Measurements from ENCODE around the gene PDZD11.
"Not testable (repeated sequence)": the region's sequence is repeated elsewhere in the genome, so short reads cannot be mapped to it uniquely, and the experiment has no call there.

The PDZD11 gene

DNA sequence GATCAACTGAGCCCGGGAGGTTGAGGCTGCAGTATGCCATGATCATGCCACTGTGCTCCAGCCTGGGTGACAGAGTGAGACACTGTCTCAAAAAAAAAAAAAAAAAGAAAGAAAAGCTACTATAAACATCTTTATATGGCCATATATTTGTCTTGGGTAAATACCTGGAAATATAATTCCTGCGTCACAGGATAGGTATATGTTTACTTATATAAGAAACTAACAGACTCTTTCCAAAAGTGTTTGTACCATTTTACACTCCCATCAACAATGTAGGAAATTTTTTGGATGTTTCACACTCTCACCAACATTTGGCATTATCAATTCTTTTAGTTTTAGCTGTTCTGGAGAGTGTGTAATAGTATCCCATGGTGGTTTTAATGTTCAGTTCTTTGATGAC is 42.5 kb downstream of the PDZD11 start (continued):
- TF ChIP-seq SCRT2 (tag by site-specific recombination; IDR thresholded peaks at IDR 0.05) = no peak
- TF ChIP-seq ZNF10 (tag by site-specific recombination; IDR thresholded peaks at IDR 0.05) = no peak
- no peak for TF ChIP-seq ZFHX2 (tag by site-specific recombination; conservative IDR thresholded peaks at IDR 0.05)
- TF ChIP-seq ZNF623 (tag by site-specific recombination; IDR thresholded peaks at IDR 0.05) = no peak

DNA sequence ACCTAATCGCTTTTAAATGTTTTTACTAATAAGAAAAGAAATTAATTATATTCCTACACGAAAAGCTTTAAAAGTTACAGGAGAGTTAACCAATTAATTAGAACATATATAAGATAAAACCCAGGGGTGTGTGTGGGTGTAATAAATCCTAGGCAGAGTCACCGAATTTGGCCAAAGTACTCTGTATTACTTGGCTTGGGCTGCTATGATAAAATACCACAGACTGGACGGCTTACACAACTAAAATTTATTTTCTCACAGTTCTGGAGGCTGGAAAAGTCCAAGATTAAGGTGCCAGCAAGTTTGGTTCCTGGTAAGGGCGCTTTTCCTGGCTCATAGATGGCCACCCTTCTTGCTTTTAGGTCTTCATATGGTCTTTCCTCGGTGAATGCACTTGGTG is 44.8 kb downstream of the PDZD11 start:
- POLR2A ChIA-PET = no interaction called here
- TF ChIP-seq ZNF202 (tag by site-specific recombination; IDR thresholded peaks at IDR 0.05; ENCODE audit: borderline replicate concordance) = no peak
- TF ChIP-seq, protein P1, sequence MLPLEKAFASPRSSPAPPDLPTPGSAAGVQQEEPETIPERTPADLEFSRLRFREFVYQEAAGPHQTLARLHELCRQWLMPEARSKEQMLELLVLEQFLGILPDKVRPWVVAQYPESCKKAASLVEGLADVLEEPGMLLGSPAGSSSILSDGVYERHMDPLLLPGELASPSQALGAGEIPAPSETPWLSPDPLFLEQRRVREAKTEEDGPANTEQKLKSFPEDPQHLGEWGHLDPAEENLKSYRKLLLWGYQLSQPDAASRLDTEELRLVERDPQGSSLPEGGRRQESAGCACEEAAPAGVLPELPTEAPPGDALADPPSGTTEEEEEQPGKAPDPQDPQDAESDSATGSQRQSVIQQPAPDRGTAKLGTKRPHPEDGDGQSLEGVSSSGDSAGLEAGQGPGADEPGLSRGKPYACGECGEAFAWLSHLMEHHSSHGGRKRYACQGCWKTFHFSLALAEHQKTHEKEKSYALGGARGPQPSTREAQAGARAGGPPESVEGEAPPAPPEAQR (tag by site-specific recombination; IDR thresholded peaks at IDR 0.05) = no peak
- no peak for TF ChIP-seq ZNF510 (tag by site-specific recombination; IDR thresholded peaks at IDR 0.05; ENCODE audit: insufficient replicate concordance)
- CTCF ChIA-PET = no interaction called here

DNA sequence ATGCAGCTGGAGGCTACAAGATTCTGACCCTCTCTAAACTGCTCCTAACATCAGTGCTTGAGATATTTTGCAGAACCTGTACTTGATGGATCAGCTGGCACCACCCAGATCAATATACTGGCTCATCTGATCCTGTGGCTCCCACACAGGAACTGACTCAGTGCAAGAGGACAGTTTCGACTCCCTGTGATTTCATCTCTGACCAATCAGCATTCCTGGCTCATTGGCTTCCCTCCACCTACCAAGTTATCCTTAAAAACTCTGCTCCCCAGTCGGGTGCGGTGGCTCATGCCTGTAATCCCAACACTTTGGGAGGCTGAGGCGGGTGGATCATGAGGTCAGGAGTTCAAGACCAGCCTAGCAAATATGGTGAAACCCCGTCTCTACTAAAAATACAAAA is 46.1 kb downstream of the PDZD11 start:
- H3K4me3 ChIP-seq (ENCODE audit: low read depth, low read length); H3K36me3 ChIP-seq (ENCODE audit: control insufficient read depth in 2 of 2, insufficient read depth in 1 of 2, low read length in 2 of 2); H3K9me3 ChIP-seq (ENCODE audit: control insufficient read depth, insufficient read depth, low read depth, low read length); H3K27ac ChIP-seq (ENCODE audit: extremely low read depth, low read depth, low read length); H3K4me1 ChIP-seq (ENCODE audit: control insufficient read depth, insufficient read depth, low read length); POLR2A ChIA-PET; CTCF ChIA-PET: not testable (repeated sequence)

More for the DNA sequence above, 44.8 kb downstream of the PDZD11 start:
- no peaks in the 10 kb centered on the region; the same call in 1 of the 2 replicates for H3K9me3 ChIP-seq (ENCODE audit: control insufficient read depth, insufficient read depth, low read depth, low read length)
- H3K4me1 ChIP-seq (ENCODE audit: control insufficient read depth, insufficient read depth, low read length) = no peaks in the 10 kb centered on the region
- H3K36me3 ChIP-seq (ENCODE audit: control insufficient read depth in 2 of 2, insufficient read depth in 1 of 2, low read length in 2 of 2) = no peaks in the 10 kb centered on the region
- H3K4me3 ChIP-seq (ENCODE audit: low read depth, low read length) = no peak overlapping the region
- no peak overlapping the region for H3K27ac ChIP-seq (ENCODE audit: extremely low read depth, low read depth, low read length)

DNA sequence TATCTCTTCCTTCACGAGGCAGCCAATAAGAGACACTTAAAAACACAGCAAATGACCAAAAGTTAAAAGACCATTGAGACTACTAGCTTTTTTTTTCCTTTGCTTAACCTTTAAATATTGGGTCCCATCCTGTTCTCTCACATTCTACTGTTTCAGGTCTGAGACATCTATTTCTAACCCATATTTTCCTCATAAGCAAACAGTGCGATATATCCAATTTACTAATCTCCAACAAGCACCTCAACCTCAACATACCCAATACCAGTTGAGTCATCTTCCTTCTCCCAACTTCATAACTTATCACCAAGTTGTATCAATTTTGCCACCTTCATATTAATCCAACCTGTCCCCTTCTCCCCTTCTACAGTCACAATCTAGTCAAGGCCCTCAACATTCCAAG is 48.2 kb downstream of the PDZD11 start:
- H3K9me3 ChIP-seq (ENCODE audit: control insufficient read depth, insufficient read depth, low read depth, low read length) = no peaks in the 10 kb centered on the region; the same call in 1 of the 2 replicates
- no peaks in the 10 kb centered on the region for H3K4me1 ChIP-seq (ENCODE audit: control insufficient read depth, insufficient read depth, low read length)
- H3K36me3 ChIP-seq (ENCODE audit: control insufficient read depth in 2 of 2, insufficient read depth in 1 of 2, low read length in 2 of 2) = no peaks in the 10 kb centered on the region
- POLR2A ChIA-PET = no interaction called here
- TF ChIP-seq ZNF654 (tag by site-specific recombination; IDR thresholded peaks at IDR 0.05; ENCODE audit: low read depth) (no peak), ZNF776 (tag by site-specific recombination; IDR thresholded peaks at IDR 0.05; ENCODE audit: borderline replicate concordance) (no peak), ZNF266 (tag by site-specific recombination; IDR thresholded peaks at IDR 0.05; ENCODE audit: low read depth) (no peak)
- CTCF ChIA-PET = interaction anchor here (0.6 to 0.7 kb wide), 2 partner anchors 45 to 342 kb away, joined by 3 read pairs; no protein-coding TSS in a partner anchor
- H3K4me3 ChIP-seq (ENCODE audit: low read depth, low read length) = no peak overlapping the region
- no peak overlapping the region for H3K27ac ChIP-seq (ENCODE audit: extremely low read depth, low read depth, low read length)

DNA sequence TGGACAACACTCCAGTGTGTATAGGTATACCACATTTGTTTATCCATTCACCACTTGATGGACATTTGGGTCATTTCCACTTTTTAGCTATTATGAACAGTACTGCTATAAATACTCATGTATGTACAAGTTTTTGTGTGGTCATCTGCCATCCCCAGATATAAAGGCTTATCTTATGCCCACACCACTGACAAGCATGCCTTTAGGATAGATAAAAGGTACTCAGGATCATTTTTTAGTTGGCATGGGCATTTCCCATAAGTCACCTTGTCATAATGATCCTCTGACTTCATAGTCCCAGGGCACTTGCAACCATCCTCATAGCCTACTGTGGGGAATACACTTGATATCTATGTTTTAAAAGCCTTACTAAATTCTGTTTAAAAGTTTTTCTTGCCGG is 49.0 kb downstream of the PDZD11 start:
- no peak overlapping the region for H3K27ac ChIP-seq (ENCODE audit: extremely low read depth, low read depth, low read length)
- CTCF ChIA-PET = interaction anchor here (0.6 kb wide), 1 partner anchor 343 kb away, joined by 3 read pairs; no protein-coding TSS in a partner anchor
- H3K36me3 ChIP-seq (ENCODE audit: control insufficient read depth in 2 of 2, insufficient read depth in 1 of 2, low read length in 2 of 2) = no peaks in the 10 kb centered on the region
- no peaks in the 10 kb centered on the region; the same call in 1 of the 2 replicates for H3K9me3 ChIP-seq (ENCODE audit: control insufficient read depth, insufficient read depth, low read depth, low read length)
- no peak overlapping the region for H3K4me3 ChIP-seq (ENCODE audit: low read depth, low read length)
- H3K4me1 ChIP-seq (ENCODE audit: control insufficient read depth, insufficient read depth, low read length) = no peaks in the 10 kb centered on the region
- POLR2A ChIA-PET = no interaction called here
- TF ChIP-seq KLF9 (tag by site-specific recombination; IDR thresholded peaks at IDR 0.05; ENCODE audit: low read depth) = no peak
- no peak for TF ChIP-seq KLF10 (tag by site-specific recombination; IDR thresholded peaks at IDR 0.05)
- TF ChIP-seq, protein P2, sequence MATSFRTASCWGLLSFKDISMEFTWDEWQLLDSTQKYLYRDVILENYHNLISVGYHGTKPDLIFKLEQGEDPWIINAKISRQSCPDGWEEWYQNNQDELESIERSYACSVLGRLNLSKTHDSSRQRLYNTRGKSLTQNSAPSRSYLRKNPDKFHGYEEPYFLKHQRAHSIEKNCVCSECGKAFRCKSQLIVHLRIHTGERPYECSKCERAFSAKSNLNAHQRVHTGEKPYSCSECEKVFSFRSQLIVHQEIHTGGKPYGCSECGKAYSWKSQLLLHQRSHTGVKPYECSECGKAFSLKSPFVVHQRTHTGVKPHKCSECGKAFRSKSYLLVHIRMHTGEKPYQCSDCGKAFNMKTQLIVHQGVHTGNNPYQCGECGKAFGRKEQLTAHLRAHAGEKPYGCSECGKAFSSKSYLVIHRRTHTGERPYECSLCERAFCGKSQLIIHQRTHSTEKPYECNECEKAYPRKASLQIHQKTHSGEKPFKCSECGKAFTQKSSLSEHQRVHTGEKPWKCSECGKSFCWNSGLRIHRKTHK (tag by site-specific recombination; IDR thresholded peaks at IDR 0.05) = no peak
- TF ChIP-seq ZNF121 (tag by site-specific recombination; IDR thresholded peaks at IDR 0.05) = no peak
- TF ChIP-seq GLIS2 (tag by site-specific recombination; IDR thresholded peaks at IDR 0.05) = no peak
- no peak for TF ChIP-seq REPIN1 (tag by site-specific recombination; IDR thresholded peaks at IDR 0.05; ENCODE audit: low read depth)
- TF ChIP-seq, protein P1 (tag by site-specific recombination; IDR thresholded peaks at IDR 0.05) = no peak
- no peak for TF ChIP-seq ZNF394 (tag by site-specific recombination; IDR thresholded peaks at IDR 0.05; ENCODE audit: borderline replicate concordance)
- TF ChIP-seq ZNF571 (tag by site-specific recombination; IDR thresholded peaks at IDR 0.05) = no peak
- no peak for TF ChIP-seq ZNF341 (tag by site-specific recombination; IDR thresholded peaks at IDR 0.05; ENCODE audit: low read depth)
- TF ChIP-seq OSR2 (tag by site-specific recombination; IDR thresholded peaks at IDR 0.05) = no peak
- TF ChIP-seq ZNF133 (tag by site-specific recombination; IDR thresholded peaks at IDR 0.05) = no peak
- TF ChIP-seq, protein P3, sequence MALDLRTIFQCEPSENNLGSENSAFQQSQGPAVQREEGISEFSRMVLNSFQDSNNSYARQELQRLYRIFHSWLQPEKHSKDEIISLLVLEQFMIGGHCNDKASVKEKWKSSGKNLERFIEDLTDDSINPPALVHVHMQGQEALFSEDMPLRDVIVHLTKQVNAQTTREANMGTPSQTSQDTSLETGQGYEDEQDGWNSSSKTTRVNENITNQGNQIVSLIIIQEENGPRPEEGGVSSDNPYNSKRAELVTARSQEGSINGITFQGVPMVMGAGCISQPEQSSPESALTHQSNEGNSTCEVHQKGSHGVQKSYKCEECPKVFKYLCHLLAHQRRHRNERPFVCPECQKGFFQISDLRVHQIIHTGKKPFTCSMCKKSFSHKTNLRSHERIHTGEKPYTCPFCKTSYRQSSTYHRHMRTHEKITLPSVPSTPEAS (tag by site-specific recombination; IDR thresholded peaks at IDR 0.05) = no peak
- no peak for TF ChIP-seq ZXDB (tag by site-specific recombination; IDR thresholded peaks at IDR 0.05)
